ENCODE measurements around the gene CPXM2. TPM values are rescaled to one million over a fixed set of nuclear protein-coding genes. Genes with fewer than 3 reads are reported as not detected.

Gene CPXM2
- total RNA-seq, 2 experiments from 2014 or later, result not detected

DNA sequence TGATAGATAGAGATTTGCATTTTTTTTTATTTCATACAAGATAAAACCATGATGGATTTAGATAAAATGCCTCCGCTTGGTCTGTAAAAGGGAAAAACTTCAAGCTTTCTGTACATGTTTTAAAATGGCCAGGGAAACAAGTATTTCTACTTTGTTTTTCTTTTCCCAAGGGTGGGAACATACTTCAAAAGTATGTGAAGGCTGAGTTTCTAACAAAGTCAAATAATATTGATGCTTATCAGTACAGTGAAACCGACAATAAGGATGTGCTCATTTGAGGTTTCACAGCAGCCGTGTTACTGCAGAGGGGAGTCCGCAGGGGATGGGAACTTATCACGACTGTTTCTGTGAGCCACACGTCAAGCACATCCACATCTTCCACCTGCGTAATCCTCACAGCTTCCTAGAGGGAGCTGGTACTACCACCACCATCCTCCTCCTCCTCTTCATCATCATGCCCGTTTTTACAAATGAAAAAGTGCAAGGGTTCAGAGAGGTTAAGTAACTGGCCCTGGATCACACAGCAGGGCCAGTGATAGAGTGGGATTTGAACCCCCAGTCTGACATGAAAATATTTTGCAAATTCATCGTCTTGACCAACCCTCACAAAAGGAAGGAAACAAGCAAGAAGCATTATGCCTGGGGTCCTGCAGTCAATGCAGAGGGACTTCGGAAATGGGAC, 131.1 kb downstream of the CPXM2 start:
- Histone ChIP-seq H3K36me3 (ENCODE audit: insufficient read depth, low read length) (no peaks in the 10 kb centered on the region), H3K27ac (ENCODE audit: low read depth in 1 of 2, low read length in 2 of 2) (no peak overlapping the region), H3K4me3 (ENCODE audit: low read length) (no peak overlapping the region), H3K27me3 (ENCODE audit: control insufficient read depth in 1 of 2, insufficient read depth in 2 of 2, low read length in 2 of 2) (no peaks in the 10 kb centered on the region), H3K4me1 (ENCODE audit: insufficient read depth, low read length) (no peaks in the 10 kb centered on the region), H3K9me3 (ENCODE audit: control insufficient read depth in 1 of 2, insufficient read depth in 1 of 2, low read length in 2 of 2) (peaks cover 0 to 7% of the 10 kb centered on the region in 2 experiments)
- no peak overlapping the region for H3K4me3 Mint-ChIP-seq
- TF ChIP-seq, protein P1, sequence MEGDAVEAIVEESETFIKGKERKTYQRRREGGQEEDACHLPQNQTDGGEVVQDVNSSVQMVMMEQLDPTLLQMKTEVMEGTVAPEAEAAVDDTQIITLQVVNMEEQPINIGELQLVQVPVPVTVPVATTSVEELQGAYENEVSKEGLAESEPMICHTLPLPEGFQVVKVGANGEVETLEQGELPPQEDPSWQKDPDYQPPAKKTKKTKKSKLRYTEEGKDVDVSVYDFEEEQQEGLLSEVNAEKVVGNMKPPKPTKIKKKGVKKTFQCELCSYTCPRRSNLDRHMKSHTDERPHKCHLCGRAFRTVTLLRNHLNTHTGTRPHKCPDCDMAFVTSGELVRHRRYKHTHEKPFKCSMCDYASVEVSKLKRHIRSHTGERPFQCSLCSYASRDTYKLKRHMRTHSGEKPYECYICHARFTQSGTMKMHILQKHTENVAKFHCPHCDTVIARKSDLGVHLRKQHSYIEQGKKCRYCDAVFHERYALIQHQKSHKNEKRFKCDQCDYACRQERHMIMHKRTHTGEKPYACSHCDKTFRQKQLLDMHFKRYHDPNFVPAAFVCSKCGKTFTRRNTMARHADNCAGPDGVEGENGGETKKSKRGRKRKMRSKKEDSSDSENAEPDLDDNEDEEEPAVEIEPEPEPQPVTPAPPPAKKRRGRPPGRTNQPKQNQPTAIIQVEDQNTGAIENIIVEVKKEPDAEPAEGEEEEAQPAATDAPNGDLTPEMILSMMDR (IDR thresholded peaks at IDR 0.05), result no peak
- ChIA-PET CTCF (no interaction called here), POLR2A (no interaction called here)
- peaks cover 14% of the 10 kb centered on the region for H3K27me3 Mint-ChIP-seq
- DNase-seq (no peak), ATAC-seq (ENCODE audit: poor library complexity) (no peak)
- intact Hi-C loops (cut with DNase I, micrococcal nuclease), result no loop called here
- H3K36me3 Mint-ChIP-seq (ENCODE audit: low read depth), result no peaks in the 10 kb centered on the region
- no peaks in the 10 kb centered on the region for H3K4me1 Mint-ChIP-seq (ENCODE audit: low read depth)
- no peaks in the 10 kb centered on the region for H3K9me3 Mint-ChIP-seq
- no peak overlapping the region for H3K27ac Mint-ChIP-seq

DNA sequence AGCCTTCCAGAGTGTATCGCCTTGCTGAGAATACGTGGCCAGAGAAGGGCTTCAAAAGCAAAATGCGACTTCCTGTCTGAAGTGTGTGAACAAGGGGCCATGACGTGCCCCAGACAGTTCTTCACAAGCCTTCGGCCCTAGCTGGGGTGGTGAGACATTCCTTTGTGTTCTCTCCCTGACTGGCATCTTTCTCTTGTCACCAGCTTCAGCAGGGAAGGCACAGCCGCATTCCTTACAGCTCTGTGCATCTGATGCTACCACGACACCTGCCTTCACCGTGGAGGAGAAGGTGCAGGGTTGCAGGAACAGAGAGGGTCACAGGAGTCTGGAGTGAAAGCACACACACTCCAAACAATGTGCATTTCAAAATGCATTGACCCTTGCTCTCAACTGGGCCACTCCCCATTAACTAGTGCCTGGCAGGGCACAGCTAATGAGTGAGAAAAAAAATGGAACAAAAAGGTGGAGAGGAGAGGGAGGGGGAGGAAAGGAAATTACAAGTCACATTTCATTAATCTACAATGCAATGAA, 132.0 kb downstream of the CPXM2 start:
- Histone ChIP-seq H3K27ac (ENCODE audit: low read depth in 1 of 2, low read length in 2 of 2) (no peak overlapping the region), H3K4me1 (ENCODE audit: insufficient read depth, low read length) (no peaks in the 10 kb centered on the region), H3K27me3 (ENCODE audit: control insufficient read depth in 1 of 2, insufficient read depth in 2 of 2, low read length in 2 of 2) (no peaks in the 10 kb centered on the region), H3K9me3 (ENCODE audit: control insufficient read depth in 1 of 2, insufficient read depth in 1 of 2, low read length in 2 of 2) (peaks cover 0 to 7% of the 10 kb centered on the region in 2 experiments), H3K36me3 (ENCODE audit: insufficient read depth, low read length) (no peaks in the 10 kb centered on the region), H3K4me3 (ENCODE audit: low read length) (no peak overlapping the region)
- intact Hi-C loops (cut with DNase I, micrococcal nuclease), result no loop called here
- Mint-ChIP-seq H3K4me3 (no peak overlapping the region), H3K27me3 (peaks cover 19% of the 10 kb centered on the region), H3K27ac (no peak overlapping the region), H3K9me3 (no peaks in the 10 kb centered on the region), H3K36me3 (ENCODE audit: low read depth) (no peaks in the 10 kb centered on the region), H3K4me1 (ENCODE audit: low read depth) (no peaks in the 10 kb centered on the region)
- DNase-seq (no peak), ATAC-seq (ENCODE audit: poor library complexity) (no peak)
- TF ChIP-seq, protein P1 (IDR thresholded peaks at IDR 0.05), result no peak
- POLR2A ChIA-PET, result no interaction called here
- CTCF ChIA-PET, result no interaction called here

DNA sequence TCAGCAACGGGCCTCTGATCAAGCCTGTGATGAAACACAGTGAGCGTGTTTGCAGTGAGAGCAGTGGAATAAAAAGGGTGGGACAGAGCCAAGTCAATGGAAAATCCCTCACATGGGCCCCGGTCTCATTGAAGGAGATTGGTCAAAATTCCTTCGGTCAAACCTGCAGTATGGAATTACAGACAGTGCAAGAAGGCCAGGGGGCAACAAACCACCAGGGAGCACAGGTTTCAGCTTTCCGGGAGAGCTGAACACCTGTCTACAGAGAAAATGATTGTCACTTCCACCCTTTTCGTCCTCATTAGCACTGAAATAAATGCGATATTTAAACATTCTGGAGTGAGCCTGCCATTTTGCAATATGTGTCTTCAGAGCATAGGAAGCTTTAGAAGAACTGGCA, 132.6 kb downstream of the CPXM2 start:
- H3K27ac ChIP-seq (ENCODE audit: low read depth in 1 of 2, low read length in 2 of 2), result no peak overlapping the region
- Mint-ChIP-seq H3K4me1 (ENCODE audit: low read depth) (no peaks in the 10 kb centered on the region), H3K27ac (no peak overlapping the region), H3K36me3 (ENCODE audit: low read depth) (no peaks in the 10 kb centered on the region), H3K9me3 (no peaks in the 10 kb centered on the region), H3K4me3 (no peak overlapping the region), H3K27me3 (peaks cover 20% of the 10 kb centered on the region)
- H3K9me3 ChIP-seq (ENCODE audit: control insufficient read depth in 1 of 2, insufficient read depth in 1 of 2, low read length in 2 of 2), result peaks cover 0 to 7% of the 10 kb centered on the region in 2 experiments
- no peak overlapping the region for H3K4me3 ChIP-seq (ENCODE audit: low read length)
- CTCF ChIA-PET, result no interaction called here
- H3K27me3 ChIP-seq (ENCODE audit: control insufficient read depth in 1 of 2, insufficient read depth in 2 of 2, low read length in 2 of 2), result no peaks in the 10 kb centered on the region
- TF ChIP-seq, protein P1 (IDR thresholded peaks at IDR 0.05), result no peak
- POLR2A ChIA-PET, result no interaction called here
- H3K36me3 ChIP-seq (ENCODE audit: insufficient read depth, low read length), result no peaks in the 10 kb centered on the region
- H3K4me1 ChIP-seq (ENCODE audit: insufficient read depth, low read length), result no peaks in the 10 kb centered on the region
- ATAC-seq (ENCODE audit: poor library complexity) (no peak), DNase-seq (no peak)
- intact Hi-C loops (cut with DNase I, micrococcal nuclease), result no loop called here

Measured in CD4-positive, alpha-beta T cell (primary cell).